ENCODE results near the gene TMEM121B.

DNA sequence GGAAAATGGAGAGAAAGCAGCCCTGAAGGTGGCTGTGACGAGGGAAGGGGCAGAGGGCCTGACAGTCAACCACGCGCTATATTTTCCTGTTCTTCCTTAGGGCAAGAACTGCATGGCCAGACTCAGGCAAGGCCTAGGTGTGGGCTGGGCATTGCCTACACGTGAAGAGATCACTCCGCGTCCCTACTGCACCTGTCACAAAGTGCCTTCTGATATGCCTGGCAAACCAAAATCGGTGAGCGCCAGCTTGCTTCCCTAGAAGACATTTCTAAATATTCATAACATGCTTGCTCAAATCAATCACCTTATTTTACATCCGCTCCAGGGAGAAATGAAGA lies 6.3 kb downstream of the TMEM121B start:
- TF ChIP-seq, protein P1, sequence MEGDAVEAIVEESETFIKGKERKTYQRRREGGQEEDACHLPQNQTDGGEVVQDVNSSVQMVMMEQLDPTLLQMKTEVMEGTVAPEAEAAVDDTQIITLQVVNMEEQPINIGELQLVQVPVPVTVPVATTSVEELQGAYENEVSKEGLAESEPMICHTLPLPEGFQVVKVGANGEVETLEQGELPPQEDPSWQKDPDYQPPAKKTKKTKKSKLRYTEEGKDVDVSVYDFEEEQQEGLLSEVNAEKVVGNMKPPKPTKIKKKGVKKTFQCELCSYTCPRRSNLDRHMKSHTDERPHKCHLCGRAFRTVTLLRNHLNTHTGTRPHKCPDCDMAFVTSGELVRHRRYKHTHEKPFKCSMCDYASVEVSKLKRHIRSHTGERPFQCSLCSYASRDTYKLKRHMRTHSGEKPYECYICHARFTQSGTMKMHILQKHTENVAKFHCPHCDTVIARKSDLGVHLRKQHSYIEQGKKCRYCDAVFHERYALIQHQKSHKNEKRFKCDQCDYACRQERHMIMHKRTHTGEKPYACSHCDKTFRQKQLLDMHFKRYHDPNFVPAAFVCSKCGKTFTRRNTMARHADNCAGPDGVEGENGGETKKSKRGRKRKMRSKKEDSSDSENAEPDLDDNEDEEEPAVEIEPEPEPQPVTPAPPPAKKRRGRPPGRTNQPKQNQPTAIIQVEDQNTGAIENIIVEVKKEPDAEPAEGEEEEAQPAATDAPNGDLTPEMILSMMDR (IDR thresholded peaks at IDR 0.05), result no peak
- TF ChIP-seq POLR2A (IDR thresholded peaks at IDR 0.05), result no peak

Data from testis (tissue), 2 donors.